ENCODE measurements around the gene CFAP57.

The CFAP57 gene

DNA sequence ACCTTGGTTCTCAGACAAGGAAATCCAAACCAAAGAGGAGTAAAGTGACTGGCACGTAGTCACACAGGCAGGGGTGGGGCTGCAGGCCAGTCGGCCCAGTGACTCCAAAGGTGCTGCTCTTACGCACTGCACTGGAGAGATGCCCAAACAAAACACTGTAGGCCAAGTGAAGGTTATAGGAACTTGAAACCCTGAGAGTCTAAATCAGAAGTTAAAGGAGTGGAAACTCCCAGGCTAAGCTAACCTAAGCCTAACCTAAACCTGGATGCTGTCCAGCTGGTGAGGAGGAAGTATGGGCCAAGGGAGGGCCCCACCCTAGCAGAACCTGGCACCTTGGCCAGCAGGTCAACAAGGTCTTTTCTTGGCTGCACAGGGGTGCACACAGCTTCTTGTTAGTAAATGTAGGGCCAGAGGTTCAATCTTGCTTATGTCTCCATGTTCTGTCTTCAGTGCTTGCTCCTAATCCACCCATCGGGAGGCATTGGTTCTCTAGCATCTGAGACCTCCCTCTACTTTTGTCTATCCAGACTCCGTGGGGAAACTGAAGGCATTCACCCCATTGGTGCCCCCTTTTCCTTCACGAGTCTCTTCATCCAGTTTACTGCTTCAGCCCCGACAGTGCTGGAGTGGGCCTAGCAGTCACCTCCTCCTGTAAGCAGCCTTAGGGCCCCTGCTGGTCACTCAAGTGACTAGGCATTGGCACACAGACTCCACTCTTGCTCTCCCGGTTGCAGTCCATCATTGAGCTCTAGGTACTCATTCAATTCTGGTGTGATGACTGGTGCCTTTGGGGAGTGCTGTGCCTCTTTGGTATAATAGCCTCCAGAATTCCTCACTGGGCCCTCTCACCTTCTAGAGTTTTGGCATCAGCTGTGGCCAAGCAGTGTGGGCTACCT, 84.8 kb downstream of the CFAP57 start:
- no peak for DNase-seq

DNA sequence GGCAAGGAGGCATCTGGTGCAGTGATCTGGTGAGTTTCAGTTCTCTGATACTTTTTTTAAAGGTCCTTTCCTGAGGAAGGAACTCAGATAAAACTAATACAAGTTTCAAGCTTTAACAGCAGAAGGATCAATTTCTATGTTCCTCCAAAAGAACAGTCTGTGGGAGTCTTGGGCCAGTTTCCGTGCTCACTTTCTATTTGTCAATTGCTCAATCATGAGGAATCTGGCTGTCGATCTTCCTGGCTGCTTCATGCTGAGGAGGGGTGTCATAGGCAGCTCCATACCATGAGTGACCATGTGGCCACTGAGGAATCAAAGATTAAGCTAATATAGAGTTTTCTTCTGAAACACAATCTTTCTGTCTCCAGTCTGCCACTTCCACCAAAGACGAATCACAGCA, 86.2 kb downstream of the CFAP57 start:
- no peak for DNase-seq

DNA sequence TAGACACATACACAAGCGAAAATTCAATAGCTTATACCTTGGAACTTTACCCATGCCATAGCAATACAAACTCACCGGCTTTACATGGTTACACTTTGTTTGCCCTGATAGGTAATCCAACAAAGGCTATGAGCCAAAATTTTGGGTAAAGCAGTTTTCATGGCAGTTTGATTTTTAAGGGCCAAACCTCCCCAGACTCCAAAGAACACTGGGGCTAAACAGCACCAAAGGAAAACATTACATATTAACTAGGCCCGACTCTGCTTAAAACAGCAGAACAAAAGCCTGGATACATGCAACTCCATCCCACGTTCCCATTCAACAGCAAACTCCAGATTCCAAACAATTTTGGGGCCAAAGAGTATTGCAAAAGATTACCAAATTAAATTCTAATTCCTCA, 93.3 kb downstream of the CFAP57 start:
- no peak for DNase-seq

DNA sequence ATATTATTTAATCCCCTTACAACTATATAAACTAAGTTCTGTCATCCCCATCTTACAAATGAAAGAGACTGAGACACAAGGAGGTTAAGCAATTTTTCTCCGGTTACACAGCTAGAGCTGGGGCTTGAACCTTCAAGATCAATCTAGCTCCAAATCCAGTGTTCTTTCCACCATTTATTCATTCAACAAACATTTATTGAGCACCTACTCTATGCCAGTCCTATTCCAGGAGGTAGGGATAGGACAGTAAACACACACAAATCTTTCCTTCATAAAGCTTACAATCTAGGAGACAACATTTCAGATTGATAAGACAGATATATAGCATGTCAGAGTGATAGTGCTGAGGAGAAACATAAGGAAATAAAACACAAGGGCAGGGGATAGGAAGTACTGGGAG, 94.8 kb downstream of the CFAP57 start:
- DNase-seq = no peak

DNA sequence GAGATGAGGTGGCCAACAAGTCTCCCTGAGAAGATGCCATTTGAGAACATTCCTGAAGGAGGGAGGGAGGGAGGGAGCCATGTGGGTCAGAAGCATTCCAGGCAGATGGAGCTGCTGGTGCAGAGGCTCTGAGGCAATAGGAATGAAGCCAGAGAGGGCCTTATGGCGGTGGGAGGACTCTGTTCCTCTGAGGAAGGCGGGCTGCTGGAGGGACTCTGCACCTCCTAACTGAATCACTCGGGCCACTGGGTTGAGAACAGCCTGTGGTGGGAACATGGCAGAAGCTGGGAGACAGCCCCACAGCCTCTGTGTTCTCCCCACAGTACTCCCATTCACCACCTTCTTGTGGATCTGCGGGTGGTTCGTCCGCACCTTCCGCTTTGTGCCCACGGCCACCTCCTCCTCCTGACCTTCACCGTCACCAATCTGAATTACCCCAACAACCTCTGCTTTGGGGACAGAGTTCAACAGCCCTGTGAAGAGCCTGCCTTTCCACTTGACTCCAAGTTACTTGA, 95.2 kb downstream of the CFAP57 start:
- no peak for DNase-seq

DNA sequence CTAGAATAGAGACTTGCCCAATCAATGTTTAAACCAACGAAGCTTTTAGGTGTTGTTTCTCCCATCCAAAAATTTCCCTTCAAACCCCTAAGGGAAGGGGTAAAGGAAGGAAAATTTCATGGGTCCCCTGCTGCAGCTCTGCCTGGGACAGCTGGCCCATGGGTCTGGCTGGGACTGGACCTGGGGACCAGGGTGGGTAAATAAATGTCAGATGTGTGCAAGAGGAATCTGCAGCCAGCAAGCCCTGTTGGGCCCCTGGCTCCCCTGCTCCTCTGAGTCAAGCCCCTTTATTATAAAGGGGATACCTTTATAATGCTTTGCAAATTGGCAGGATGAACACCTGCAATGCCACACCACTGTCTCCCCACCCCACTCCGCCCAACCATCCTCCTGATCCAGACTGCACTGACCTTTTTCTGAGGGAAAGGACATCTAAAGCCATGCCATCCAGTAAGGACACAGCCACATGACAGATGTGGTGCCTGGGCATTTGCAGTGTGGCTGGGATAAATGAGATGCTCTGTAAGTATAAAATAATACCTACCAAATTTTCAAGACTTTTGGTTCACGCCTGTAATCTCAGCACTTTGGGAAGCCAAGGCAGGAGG, 95.8 kb downstream of the CFAP57 start:
- no peak for DNase-seq

DNA sequence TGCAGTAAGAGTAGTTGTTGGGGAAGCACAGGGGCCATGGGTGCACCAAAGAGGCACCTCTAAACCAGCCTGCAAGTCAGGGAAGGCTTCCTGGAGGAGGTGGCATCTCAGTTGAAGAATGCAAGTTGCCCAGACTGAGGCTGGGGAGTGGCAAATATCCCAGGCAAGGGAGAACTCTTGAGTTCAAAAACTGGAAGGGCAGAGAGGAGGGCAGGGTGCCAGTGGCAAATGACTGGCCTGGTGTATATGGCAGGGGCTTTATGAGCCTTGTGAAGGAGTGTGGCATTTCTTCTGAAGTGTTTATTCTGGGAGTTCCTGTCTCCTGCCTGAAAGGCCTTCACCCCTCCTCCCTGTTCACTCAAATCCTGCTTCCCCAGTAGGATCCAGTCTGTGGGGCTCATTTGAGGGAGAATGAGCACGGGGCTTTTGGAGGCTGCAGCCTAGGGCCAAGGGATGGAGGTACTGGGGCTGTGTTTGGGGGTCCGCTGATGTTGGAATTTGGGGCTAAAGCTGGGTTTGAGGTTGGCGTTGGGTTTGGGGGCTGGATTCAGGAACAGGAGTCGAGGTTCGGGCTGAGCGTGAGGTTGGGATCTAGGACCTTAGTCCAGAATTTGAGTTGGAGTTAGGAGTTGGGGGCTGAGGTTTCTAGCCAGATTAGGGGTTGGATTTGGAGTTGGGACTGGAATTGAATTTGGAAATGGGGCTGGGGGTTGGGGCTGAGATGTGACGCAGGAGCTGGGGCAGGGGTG, 97.7 kb downstream of the CFAP57 start, which contains the start of gene TMEM125:
Gene TMEM125 (plus strand): TSS at position 357 of the 749 bp plus-strand sequence. CDS start 2,740 bp downstream, outside the sequence.
- no peak for DNase-seq

DNA sequence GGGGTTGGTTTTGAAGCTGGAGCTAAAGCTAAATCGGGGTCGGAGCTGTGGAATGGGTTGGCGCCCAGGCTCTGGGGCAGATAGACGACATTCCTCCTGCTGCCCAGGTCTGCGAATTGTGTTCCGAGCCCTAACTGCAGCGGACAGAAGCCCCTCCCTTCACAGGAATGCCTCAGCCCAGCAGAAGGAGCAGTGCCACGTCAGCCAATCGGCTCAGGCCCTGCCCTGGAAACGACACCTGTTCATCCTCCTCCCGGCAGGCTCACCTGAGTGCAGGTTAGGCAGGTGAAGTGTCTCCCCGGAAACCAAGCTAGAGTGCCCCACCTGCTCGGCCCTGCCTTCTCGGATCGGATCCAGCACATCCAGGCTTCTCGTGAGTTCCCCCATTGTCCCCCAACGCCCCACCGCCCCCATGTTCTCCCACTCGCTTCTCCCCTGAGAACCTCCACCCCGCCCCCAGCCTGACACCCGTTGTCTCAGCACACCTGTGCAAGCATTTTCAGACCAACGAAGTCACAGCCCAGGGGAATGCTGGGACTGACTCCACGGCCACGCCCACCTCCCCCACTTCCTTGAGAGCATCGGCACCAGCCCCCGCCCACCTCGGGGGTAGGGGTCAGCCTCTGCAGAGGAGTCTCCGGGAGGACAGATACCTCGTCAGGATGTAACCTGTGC, 98.4 kb downstream of the CFAP57 start:
- DNase-seq = peak; percentile 100

DNA sequence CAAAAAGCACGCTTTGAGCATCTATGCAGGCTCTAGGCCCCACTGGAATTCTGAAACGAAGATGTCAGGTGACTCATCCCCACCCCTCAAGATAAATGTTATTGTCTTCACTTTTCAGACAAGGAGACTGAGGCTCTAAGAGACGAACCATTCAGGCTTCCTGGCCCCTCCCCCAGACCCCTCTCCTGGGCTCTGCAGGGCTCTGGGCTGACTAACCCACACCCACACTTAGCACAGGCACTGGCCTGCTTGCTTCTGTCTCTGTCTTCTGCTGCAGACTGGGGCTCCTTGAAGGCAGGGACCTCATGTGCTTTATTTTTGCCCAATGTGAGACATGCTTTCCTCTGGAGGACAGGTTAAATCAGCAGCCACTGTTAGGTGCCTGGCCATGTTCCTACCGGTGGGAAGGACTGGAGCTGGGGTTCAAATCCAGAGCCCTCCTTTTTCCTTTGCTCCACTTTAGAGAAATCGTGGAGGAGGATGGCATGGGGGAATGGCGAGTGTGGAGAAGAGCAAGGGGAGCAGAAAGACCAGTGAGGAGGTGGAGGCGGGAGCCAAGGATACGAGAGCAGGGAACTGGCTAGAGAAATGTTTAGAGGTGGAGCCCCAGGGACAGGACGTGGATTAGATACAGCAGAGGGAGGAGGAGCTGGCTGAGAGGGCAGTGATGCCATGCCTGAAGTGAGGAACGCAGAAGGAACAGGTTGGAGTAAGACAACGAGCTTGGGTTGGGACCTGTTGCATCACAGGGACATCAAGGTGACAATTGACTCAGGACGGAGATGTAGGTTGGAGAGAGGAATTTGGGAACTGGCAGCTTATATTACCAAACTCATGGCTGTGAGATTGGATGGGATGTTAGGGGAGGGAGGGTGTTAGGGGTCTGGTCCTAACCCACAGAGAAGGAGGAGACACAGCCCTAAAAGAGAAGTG, 99.3 kb downstream of the CFAP57 start:
- no peak for DNase-seq

DNA sequence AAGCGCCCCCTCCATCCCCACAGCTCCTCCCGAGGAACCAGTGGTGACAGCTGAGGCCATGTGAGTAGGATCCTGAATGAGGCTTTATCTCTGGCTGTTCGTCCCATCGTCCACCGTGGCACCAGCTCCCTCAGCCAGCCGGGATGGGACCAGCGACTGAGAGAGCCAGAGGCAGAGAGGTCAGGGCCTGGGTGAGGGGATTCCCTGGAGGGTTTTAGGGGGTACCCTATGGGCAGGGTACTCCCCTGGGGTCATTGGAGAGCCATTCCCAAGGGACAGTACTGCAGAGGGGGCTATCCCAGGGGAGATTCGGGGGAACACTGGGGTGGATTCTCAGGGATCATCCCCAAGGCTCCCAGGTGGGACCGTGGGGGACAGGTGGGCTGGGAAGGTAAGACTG, 100.0 kb downstream of the CFAP57 start:
- DNase-seq = no peak

DNA sequence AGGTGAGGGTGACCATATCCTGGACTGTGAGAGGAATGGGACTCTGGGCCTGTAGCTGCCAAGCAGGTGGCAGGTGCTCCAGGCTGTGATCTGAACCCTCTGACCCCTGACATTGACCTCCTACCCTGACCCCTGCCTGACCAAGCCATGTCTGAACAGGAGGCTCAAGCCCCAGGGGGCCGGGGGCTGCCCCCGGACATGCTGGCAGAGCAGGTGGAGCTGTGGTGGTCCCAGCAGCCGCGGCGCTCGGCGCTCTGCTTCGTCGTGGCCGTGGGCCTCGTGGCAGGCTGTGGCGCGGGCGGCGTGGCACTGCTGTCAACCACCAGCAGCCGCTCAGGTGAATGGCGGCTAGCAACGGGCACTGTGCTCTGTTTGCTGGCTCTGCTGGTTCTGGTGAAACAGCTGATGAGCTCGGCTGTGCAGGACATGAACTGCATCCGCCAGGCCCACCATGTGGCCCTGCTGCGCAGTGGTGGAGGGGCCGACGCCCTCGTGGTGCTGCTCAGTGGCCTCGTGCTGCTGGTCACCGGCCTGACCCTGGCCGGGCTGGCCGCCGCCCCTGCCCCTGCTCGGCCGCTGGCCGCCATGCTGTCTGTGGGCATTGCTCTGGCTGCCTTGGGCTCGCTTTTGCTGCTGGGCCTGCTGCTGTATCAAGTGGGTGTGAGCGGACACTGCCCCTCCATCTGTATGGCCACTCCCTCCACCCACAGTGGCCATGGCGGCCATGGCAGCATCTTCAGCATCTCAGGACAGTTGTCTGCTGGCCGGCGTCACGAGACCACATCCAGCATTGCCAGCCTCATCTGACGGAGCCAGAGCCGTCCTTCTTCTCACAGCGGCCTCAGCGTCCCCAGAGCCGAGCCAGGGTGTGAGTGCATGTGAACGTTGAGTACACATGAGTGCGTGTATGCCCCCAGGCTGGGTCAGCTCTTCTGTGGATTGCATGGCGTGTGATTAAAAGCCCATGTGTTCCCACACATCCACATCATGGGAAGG, 100.7 kb downstream of the CFAP57 start:
- no peak for DNase-seq

DNA sequence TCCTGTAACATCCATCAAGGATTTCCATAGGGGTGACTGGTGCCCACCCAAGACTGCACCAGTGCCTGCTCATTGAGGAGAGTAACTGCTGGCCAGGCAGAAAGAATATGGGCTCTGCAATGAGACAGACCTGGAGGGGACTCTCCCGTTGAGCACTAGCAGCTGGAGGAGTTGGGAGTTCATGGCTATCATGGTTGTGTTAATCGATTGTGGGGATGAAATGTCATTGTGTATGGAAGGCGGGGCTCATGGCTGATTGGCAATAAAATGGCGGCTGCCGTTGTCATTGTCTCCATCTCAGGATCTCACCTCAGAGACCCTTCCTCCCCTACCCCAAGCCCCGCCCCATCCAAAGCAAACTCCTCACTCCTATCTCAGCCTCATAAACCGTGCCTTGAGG, 101.6 kb downstream of the CFAP57 start:
- no peak for DNase-seq

DNA sequence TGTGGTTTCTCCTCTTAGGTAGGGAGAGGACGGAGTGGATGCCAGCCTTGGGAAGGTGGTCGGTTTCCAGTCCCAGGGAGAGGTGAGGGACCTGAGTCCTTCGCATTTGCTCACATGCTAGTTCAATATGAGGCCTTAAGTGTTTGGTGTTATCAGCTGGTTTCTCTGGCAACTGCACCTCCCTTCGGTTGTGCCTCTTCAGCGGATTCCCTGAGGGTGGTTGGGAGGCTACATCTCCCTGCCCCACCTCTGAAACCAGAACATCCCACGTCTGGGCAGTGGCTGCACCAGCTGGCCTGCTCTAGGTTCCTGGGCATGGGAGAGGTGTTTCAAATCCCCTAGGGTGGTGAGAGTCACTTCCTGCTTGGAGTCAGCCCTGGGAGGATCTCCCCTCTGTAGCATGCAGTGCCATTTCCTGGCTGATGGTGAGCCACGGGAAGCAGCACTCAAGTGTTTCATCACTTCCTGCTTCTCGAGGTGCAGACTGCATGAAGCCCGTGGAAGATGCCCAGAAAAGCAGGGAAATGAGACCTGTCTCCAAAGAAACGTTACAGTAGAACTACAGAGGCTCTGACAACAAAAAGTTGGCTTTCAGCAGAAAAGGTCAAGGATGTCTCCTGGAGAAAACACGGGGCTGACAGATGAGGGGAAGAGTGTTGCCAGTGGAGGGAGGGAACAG, 102.1 kb downstream of the CFAP57 start:
- DNase-seq = no peak

DNA sequence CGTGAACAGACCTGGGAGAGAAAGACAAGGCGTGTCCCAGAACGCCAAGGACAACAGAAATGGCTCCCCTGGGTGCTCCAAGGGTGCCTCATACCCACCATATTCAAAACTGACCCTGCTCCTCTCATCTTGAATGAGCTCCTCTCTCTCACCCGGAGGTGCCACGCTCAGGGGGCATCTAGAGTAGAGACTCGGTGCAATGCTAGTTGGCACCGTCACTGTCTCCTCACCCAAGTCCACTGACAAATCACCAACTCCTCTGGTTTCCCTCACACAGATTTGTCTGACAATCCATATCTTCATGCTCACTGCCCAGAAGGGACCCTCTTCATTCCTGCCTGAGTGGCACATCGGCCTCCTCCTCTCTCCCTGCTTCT, 102.7 kb downstream of the CFAP57 start:
- DNase-seq = no peak

DNA sequence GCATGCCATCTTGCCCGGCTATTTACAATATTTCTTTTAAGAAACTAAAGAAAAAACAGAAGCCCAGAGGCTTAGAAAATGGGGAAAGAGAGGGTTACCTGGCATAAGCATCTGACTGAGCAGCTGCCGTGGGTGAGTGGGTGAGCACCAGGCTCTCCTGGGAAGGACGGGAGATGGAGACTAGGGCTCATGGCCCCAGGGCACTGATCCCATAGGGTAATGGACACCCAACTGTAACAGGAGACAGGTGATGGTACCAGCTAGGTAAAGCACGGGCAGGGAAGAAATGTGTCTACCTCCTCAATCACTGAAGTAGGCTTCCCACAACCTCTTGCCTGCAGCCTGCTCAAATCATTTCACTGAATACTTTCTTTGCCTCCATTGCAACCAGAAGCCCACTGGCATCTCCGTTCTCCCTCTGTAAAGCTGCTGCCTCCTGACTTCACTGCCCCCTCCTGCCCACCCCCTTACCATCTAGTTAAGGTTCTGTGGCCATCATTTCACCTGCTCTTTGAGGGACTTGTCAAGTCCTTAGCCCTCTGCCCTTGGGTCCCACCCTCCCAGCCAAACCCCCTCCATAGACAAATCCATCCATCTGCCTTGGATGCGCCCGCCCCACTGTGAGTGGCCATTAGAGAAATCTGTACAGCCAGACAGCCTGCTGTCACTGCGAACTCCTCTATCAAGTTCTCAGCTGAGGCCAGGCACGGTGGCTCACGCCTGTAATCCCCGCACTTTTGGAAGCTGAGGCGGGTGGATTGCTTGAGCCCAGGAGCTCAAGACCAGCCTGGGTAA, 103.9 kb downstream of the CFAP57 start:
- no peak for DNase-seq

DNA sequence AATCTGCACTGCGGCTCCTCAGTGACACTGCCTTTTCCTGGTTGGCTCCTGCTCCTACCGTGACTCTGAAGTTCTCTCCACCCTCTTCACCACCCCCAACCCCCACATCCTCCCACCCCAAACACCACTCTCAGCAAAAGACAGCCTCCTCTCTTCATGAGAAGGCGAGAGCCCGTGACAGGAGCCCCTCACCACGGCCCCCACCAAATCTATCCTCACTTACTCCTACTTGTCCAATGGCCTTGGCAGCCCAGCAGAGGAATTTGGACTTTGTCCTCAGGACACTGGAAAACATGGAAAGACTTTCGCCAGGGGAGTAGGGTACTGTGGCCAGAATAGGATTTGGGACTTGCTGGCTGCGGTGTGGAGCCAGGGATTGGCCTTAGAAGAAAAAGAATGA, 104.5 kb downstream of the CFAP57 start:
- no peak for DNase-seq

DNA sequence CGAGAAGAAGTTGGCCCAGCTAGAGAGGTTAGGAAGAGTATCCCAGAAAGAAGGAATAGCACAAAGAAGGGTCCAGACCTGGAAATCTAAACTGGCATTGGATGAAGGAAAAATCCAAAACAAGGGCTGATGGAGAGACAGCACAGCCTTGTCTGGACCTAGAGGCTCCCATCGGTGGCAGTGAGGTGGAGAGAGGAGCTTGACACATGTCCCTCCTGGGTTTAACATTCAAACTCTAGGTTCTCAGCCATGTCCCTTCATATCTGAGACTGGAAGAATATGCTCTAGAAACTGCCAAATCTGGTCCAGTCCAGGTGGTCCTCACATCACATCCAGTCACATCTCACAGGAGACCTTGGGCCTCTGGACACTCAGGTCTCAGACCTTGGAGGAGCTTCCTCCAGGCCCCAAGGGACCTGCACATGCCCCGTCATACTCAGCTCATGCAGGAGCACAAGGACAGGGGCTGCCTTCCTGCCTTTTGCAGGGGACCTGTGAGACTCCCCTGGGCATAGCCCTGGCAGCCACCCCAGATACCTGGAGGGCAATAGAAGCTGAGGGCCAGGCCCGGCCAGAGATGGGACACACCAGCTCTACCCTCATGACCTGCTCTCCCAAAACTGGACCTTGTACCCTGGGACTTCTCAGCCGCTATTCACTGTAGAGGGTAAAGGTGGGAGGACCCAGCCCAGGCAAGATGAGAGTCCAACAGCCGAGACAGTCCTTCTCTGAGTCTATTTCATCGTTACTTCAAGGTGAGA, 105.2 kb downstream of the CFAP57 start:
- no peak for DNase-seq

DNA sequence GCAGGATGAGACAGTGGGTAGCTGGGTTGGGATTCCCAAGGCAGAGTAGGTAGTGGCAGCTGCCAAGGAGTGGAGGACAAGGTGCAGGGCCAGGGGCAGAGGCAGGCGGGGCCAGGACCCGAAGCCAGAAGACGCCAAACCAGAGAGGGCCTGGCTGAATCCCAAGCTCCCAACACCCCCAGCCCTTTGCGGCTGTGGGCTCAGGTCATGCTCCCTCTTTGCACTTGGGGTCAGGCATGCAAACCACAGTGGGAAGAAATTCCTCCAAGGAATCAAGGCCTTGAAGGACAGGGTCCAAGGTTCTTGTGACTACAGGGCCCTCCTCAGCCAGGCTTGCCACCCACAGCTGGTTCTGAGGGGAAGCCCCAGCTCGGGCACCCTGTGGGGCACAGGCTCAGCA, 107.0 kb downstream of the CFAP57 start:
- DNase-seq = no peak

All from NCI-H748 treated with DMSO at 0.1 percent for 48 hours (cell line).